NCI-H69 (cell line): ENCODE data around the gene FAM3C.

Experiments
- DNase-seq: peaks from one replicate; lab custom pipeline; 2025; lab: John Stamatoyannopoulos, UW

The FAM3C gene

GRCh38 chr7:121376979-121377378, 19.1 kb downstream of the FAM3C start:
- no peak for DNase-seq

GRCh38 chr7:121373177-121373576, 22.9 kb downstream of the FAM3C start:
- DNase-seq: peak; percentile 33

- DNase-seq: peak; percentile 75
Measured at GRCh38 chr7:121372376-121373010, 23.6 kb downstream of the FAM3C start.

GRCh38 chr7:121371883-121372282, 24.2 kb downstream of the FAM3C start:
- no peak for DNase-seq

GRCh38 chr7:121371367-121371766, 24.7 kb downstream of the FAM3C start:
- no peak for DNase-seq

- DNase-seq: peak; percentile 46
Measured at GRCh38 chr7:121369462-121369861, 26.6 kb downstream of the FAM3C start.

- DNase-seq: peak; percentile 46
Measured at GRCh38 chr7:121366852-121367431, 29.2 kb downstream of the FAM3C start.

GRCh38 chr7:121360564-121360963, 35.5 kb downstream of the FAM3C start:
- DNase-seq: no peak

- no peak for DNase-seq
Measured at GRCh38 chr7:121355574-121355973, 40.5 kb downstream of the FAM3C start.

- DNase-seq: no peak
Measured at GRCh38 chr7:121352323-121352722, 43.8 kb downstream of the FAM3C start.

GRCh38 chr7:121351682-121352081, 44.4 kb downstream of the FAM3C start:
- DNase-seq: no peak

- no peak for DNase-seq
Measured at GRCh38 chr7:121344497-121344896, 51.6 kb downstream of the FAM3C start.

- no peak for DNase-seq
Measured at GRCh38 chr7:121344093-121344492, 52.0 kb downstream of the FAM3C start.

- no peak for DNase-seq
Measured at GRCh38 chr7:121343302-121343701, 52.8 kb downstream of the FAM3C start.

- no peak for DNase-seq
Measured at GRCh38 chr7:121342631-121343030, 53.5 kb downstream of the FAM3C start.

GRCh38 chr7:121341933-121342332, 54.2 kb downstream of the FAM3C start:
- DNase-seq: peak; percentile 49

- DNase-seq: no peak
Measured at GRCh38 chr7:121339082-121339481, 57.0 kb downstream of the FAM3C start.

- DNase-seq: peak; percentile 84
Measured at GRCh38 chr7:121337398-121337797, 58.7 kb downstream of the FAM3C start.

GRCh38 chr7:121336579-121336978, 59.5 kb downstream of the FAM3C start:
- DNase-seq: peak; percentile 71

- no peak for DNase-seq
Measured at GRCh38 chr7:121334875-121335648, 61.0 kb downstream of the FAM3C start.

GRCh38 chr7:121334376-121334775, 61.7 kb downstream of the FAM3C start:
- DNase-seq: no peak

GRCh38 chr7:121331574-121331973, 64.5 kb downstream of the FAM3C start:
- DNase-seq: peak; percentile 71

- peak; percentile 42 for DNase-seq
Measured at GRCh38 chr7:121331048-121331447, 65.1 kb downstream of the FAM3C start.
